Cerebellar nuclear complex (tissue), 1 donor: ENCODE data around the gene MYLK.

ENCODE experiments used
- DNase-seq, 2 experiments: peaks; one replicate each; lab custom pipeline; 2025; lab: John Stamatoyannopoulos, UW

The MYLK gene

DNA sequence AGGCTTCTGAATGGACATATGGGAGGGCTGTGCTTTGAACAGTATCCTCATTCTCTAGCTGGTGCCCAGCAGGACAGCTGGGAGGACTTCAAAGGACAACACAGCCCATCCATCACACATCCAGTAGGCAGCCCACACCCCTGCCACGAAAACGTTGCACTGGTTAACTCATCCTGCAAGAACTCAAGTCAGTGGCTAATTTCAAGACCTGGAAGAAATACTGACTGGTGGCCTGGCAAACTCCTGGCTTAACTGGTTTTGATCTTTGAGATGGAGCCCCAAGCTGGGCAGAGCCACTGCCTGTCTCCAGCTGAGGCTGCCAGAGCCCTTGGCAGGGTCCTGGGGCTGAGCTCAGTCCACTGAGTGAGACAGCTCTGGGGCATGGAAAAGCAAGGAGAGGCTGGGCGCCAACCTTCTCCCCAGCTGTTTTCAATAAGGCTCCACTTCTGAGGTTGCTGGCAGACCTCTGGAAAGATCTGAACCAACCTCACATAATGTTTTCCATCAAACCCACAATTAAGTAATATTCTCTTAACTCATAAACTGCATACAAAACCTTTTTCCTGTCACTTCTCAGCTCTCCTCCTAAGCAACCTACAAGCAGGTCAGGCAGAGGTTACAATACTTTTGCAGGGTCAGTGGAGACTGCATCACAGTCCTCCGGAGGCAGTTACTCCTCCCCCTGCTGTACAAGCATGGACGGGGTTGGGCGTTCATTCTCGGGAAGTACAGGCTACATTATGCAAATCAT, 110.3 kb downstream of the MYLK start:
- no peak for DNase-seq

- no peak for DNase-seq
Observed at GRCh38 chr3:123769356-123769743, 114.8 kb downstream of the MYLK start.

GRCh38 chr3:123768480-123769355, 115.4 kb downstream of the MYLK start:
- no peak for DNase-seq

GRCh38 chr3:123767564-123768292, 116.4 kb downstream of the MYLK start:
- DNase-seq, result no peak

GRCh38 chr3:123767009-123767372, 117.1 kb downstream of the MYLK start:
- DNase-seq, result no peak

GRCh38 chr3:123766193-123767008, 117.7 kb downstream of the MYLK start:
- no peak for DNase-seq

DNA sequence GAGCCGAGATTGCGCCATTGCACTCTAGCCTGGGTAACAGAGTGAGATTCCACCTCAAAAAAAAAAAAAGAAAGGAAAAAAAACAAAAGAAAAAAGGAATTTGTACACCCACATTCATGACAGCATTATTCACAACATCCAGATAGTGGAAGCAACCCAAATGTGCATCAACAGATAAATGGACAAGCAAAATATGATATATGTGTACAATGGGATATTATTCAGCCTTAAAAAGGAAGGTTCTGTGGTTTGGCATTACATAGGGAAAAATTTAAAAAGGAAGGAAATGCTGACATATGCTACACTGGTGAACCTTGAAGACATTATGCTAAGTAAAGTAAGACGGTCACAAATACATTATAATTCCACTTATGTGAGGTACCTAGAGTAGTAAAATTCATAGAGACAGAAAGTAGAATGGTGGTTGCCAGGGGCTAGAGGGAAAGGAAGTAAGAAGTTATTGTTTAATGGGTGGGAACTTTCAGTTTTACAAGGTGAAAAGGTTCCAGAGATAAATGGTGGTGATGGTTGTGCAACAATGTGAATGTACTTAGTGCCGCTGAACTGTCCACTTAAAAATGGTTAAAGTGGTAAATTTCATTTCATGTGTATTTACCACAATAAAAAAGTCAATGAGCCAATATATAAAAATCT, 118.5 kb downstream of the MYLK start:
- no peak for DNase-seq

- DNase-seq, result no peak
Observed at GRCh38 chr3:123764647-123765046, 119.5 kb downstream of the MYLK start.

- DNase-seq, result no peak
Observed at GRCh38 chr3:123762805-123763204, 121.3 kb downstream of the MYLK start.

DNA sequence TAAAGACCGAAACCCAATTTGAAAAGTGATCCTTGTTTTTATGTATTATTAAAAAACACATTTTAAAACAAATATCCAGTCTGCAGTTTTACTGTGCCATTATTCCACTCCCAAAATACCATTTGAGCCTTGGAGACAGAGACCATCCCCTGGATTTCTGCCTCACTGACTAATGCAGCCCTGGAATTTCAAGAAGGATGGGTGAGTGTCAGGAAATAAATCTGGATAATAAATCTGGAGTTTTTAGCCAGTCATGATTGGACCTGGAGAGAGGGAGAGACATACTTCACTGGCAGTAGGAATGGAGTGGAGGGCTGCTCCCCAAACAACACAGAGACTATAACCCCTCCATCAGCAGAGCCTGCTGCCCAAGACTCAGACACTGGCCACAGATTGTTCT, 123.3 kb downstream of the MYLK start:
- no peak for DNase-seq

DNA sequence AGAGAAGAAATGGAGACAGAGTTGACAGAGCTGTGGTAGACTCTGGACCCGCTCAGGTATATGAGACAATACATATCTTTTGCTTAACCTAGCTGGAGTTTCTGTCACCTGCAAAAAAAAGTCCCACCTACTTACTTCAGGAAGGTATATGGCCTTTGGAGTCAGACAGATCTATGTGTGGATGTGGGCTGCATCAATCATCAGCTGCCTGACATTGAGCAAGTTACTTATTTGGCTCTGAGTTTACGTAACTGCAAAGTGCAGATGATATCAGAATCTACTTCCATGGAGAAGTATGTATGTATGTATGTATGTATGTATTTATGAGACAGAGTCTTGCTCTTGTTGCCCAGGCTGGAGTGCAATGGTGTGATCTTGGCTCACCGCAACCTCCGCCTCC, 124.3 kb downstream of the MYLK start:
- no peak for DNase-seq

- no peak for DNase-seq
Observed at GRCh38 chr3:123759311-123759710, 124.8 kb downstream of the MYLK start.

GRCh38 chr3:123758081-123758564, 126.0 kb downstream of the MYLK start:
- no peak for DNase-seq

DNA sequence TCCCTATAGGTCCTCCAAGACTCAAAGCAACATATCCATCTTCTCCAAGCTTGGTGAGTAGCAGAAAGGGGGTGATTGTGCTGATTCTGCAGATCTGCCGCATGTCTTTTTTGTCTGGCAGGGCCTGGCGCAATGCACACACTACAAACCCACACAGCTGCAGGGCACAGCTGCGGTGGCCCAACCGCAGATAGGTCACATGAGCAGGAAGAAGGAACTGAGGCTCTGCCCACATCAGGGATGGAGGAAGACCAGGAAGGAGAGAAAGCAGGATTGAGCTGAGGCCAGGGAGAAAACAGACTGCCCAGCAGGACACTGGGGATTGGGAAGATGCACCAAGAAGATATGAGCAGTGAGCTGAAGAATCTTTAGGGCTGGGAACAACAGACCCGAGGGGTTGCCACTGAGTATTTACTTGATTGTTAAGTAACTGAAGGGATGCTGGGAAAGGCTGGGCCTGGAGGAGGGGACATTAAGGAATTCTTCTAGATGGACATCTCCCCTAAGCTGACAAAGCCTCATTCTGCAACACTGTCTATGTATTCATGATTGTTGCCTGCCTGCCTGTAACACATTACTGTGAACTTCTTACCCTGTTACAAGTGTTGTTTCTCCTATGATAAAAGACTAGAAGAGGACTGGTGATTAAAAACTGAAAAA, 126.7 kb downstream of the MYLK start:
- DNase-seq, result no peak

DNA sequence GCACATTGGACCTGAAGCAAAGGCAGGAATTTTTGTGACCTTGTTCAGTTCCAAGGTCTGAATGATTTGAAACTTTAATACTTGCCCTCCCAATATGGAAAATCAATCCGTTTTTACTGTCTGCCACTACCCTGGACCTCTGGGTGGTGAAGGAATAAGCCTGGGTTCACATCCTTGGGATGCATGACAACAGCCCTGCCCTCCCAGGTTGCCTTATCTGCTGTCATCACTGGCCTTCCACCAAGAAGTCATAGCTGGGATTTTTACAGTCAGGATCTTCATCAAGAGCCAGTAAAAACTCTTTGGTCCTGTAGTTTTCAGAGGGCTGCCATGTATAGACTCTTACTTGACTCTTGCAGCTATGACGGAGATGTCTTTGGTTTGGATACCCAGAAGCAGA, 128.6 kb downstream of the MYLK start:
- no peak for DNase-seq

DNA sequence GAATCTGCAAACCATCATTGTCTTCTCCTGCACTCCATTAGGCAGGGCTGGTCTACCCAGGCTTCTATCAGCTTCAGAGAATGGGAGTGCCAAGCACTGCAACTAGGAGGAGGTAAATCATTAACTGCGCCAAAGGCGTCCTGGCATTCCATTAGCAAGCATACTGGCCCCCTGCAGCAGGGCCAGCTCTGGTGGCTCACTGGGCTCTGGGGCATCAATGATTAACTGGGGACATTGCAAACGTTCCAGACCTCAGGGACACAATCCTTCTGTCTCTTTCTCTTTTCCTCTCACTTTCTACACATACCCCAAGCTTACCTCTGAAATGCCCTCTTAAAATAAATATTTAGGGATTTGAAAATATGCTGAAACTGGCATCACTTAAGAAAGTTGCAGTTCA, 129.0 kb downstream of the MYLK start:
- no peak for DNase-seq

- no peak for DNase-seq
Observed at GRCh38 chr3:123753286-123753685, 130.8 kb downstream of the MYLK start.

- no peak for DNase-seq
Observed at GRCh38 chr3:123752228-123752627, 131.9 kb downstream of the MYLK start.

DNA sequence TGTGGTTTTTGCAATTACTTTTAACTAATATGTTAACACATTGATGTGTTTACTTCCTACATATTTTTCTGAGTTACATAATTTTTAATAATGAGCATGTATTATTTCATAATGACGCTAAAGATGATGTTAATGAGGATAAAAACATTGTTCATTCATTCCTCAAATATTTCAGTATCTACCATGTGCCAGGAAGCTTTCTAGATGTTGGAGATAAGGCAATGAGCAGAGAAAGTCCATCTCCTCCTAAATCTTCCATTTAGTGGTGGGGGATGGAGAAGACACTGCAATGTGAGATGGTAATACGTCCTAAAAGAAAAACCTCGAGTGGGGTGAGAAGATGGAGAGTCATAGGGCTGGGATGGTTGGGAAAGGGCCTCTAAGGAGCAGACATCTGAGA, 132.7 kb downstream of the MYLK start:
- DNase-seq, result no peak

- DNase-seq, result no peak
Observed at GRCh38 chr3:123750659-123751420, 133.3 kb downstream of the MYLK start.
